IMR-90 (cell line): ENCODE data around the gene DCLK1. TPM values are rescaled to one million over a fixed set of nuclear protein-coding genes. Genes with fewer than 3 reads are reported as not detected.

Experiments
- ATAC-seq: fragments of 200-7000 bp; cut with Tn5 transposase; 2 replicates; pipeline ENCODE4 v1.9.1; 2020; ENCODE audit warnings: low read depth, mild to moderate bottlenecking, moderate library complexity
- BruUV-seq: library from RNA; stranded (reverse); fragments of 400-500 nt; replicated peaks from 2 replicates; lab custom pipeline; 2021; lab: Mats Ljungman, UMichigan
- CTCF ChIA-PET: fragments of 300-600 bp; formaldehyde crosslinking; extraction: SDS; loops from one replicate; lab custom pipeline; 2021; ENCODE audit warnings: antibody characterized with exemption; lab: Yijun Ruan, JAX
- POLR2A ChIA-PET: fragments of 300-600 bp; sonication (Branson Sonifier 250); formaldehyde crosslinking; loops from one replicate; lab custom pipeline; 2022; ENCODE audit warnings: antibody characterized with exemption; ENCODE audit not compliant: unreplicated experiment; lab: Charles Lee
- DNase-seq: peaks from one replicate; pipeline ENCODE4 v3.0.0; 2013
- H2AFZ ChIP-seq: replicated peaks from 2 replicates; pipeline ENCODE3; 2013; ENCODE audit warnings: low read length, mild to moderate bottlenecking; ENCODE audit not compliant: poor library complexity
- H2AK5ac ChIP-seq: 2 replicates; pipeline ENCODE4 v1.6.1; 2013; ENCODE audit warnings: low read depth, low read length, inconsistent platforms
- H2AK9ac ChIP-seq: replicated peaks from 2 replicates; pipeline ENCODE3; 2013; ENCODE audit warnings: mild to moderate bottlenecking, low read depth, low read length, moderate library complexity; ENCODE audit not compliant: poor library complexity
- H2BK120ac ChIP-seq: 2 replicates; pipeline ENCODE4 v1.6.1; 2013; ENCODE audit warnings: low read depth, low read length, inconsistent platforms
- H2BK15ac ChIP-seq: 3 replicates; pipeline ENCODE4 v1.6.1; 2013; ENCODE audit warnings: low read depth, low read length, inconsistent platforms
- H2BK20ac ChIP-seq: 2 replicates; pipeline ENCODE4 v1.6.1; 2013; ENCODE audit warnings: low read depth, mild to moderate bottlenecking, inconsistent platforms, low read length, moderate library complexity
- H2BK5ac ChIP-seq: 2 replicates; pipeline ENCODE4 v1.6.1; 2013; ENCODE audit warnings: mild to moderate bottlenecking, low read depth, low read length, inconsistent platforms; ENCODE audit not compliant: poor library complexity, severe bottlenecking
- H3K14ac ChIP-seq: replicated peaks from 2 replicates; pipeline ENCODE4 v1.6.1; 2013; ENCODE audit warnings: low read depth, low read length, inconsistent platforms
- H3K18ac ChIP-seq: 2 replicates; pipeline ENCODE4 v1.6.1; 2013; ENCODE audit warnings: low read depth, low read length, control low read depth
- H3K23ac ChIP-seq: 2 replicates; pipeline ENCODE4 v1.6.1; 2013; ENCODE audit warnings: low read depth, low read length, inconsistent platforms
- H3K27ac ChIP-seq: 2 replicates; pipeline ENCODE4 v1.5.1; 2013; ENCODE audit warnings: mild to moderate bottlenecking, control low read depth, low read length; ENCODE audit not compliant: insufficient read depth
- H3K27me3 ChIP-seq: 2 replicates; pipeline ENCODE4 v1.6.1; 2013; ENCODE audit warnings: low read length; ENCODE audit not compliant: control insufficient read depth, insufficient read depth
- H3K36me3 ChIP-seq: 2 replicates; pipeline ENCODE4 v1.6.1; 2013; ENCODE audit warnings: low read length, mixed read lengths; ENCODE audit not compliant: control insufficient read depth, insufficient read depth
- H3K4ac ChIP-seq: 2 replicates; pipeline ENCODE4 v1.6.1; 2013; ENCODE audit warnings: low read depth, low read length, inconsistent platforms
- H3K4me1 ChIP-seq: 2 replicates; pipeline ENCODE4 v1.6.1; 2013; ENCODE audit warnings: low read length, mixed read lengths; ENCODE audit not compliant: control insufficient read depth, insufficient read depth
- H3K4me2 ChIP-seq: 2 replicates; pipeline ENCODE4 v1.6.1; 2013; ENCODE audit warnings: low read depth, mild to moderate bottlenecking, control low read depth, low read length, moderate library complexity
- H3K4me3 ChIP-seq: 2 replicates; pipeline ENCODE4 v1.5.1; 2013; ENCODE audit warnings: low read depth, mild to moderate bottlenecking, control low read depth, low read length, moderate library complexity; ENCODE audit not compliant: insufficient read depth
- H3K56ac ChIP-seq: 2 replicates; pipeline ENCODE4 v1.6.1; 2013; ENCODE audit warnings: low read length, inconsistent platforms; ENCODE audit not compliant: insufficient read depth; ENCODE audit errors: extremely low read depth
- H3K79me1 ChIP-seq, 2 experiments: 2 replicates each; pipeline ENCODE4 v1.6.1; 2013; ENCODE audit warnings: low read length in 2 of 2, inconsistent platforms in 1 of 2, low read depth in 1 of 2
- H3K9ac ChIP-seq: 2 replicates; pipeline ENCODE4 v1.6.1; 2013; ENCODE audit warnings: low read depth, low read length, control low read depth
- H3K9me1 ChIP-seq: 2 replicates; pipeline ENCODE4 v1.6.1; 2013; ENCODE audit warnings: low read length, inconsistent platforms; ENCODE audit not compliant: insufficient read depth
- H3K9me3 ChIP-seq: 2 replicates; pipeline ENCODE4 v1.6.1; 2013; ENCODE audit warnings: low read length; ENCODE audit not compliant: control insufficient read depth, insufficient read depth
- H4K20me1 ChIP-seq: 2 replicates; pipeline ENCODE4 v1.6.1; 2013; ENCODE audit warnings: low read length, inconsistent platforms; ENCODE audit not compliant: insufficient read depth
- H4K5ac ChIP-seq: 2 replicates; pipeline ENCODE4 v1.6.1; 2013; ENCODE audit warnings: mild to moderate bottlenecking, low read depth, low read length, control low read depth
- H4K8ac ChIP-seq, 2 experiments: 2 replicates each; pipeline ENCODE4 v1.6.1; 2013; ENCODE audit warnings: low read depth in 2 of 2, low read length in 2 of 2, control low read depth in 1 of 2, inconsistent platforms in 1 of 2
- H4K91ac ChIP-seq: 2 replicates; pipeline ENCODE4 v1.6.1; 2013; ENCODE audit warnings: low read depth, low read length, inconsistent platforms; ENCODE audit not compliant: insufficient read depth
- CEBPB ChIP-seq: IDR thresholded peaks from 2 replicates; pipeline ENCODE4 v1.6.1; 2012; ENCODE audit warnings: low read depth, low read length, improper control_type of control experiment
- ELK1 ChIP-seq: fragments of 150-350 bp; IDR thresholded peaks from 2 replicates; pipeline ENCODE4 v1.6.1; 2016; ENCODE audit warnings: low read depth, mild to moderate bottlenecking, low read length, moderate library complexity, borderline replicate concordance
- FOS ChIP-seq: fragments of 150-350 bp; IDR thresholded peaks from 2 replicates; pipeline ENCODE4 v1.6.1; 2016; ENCODE audit warnings: low read depth, low read length
- SMC3 ChIP-seq: fragments of 150-350 bp; IDR thresholded peaks from 2 replicates; pipeline ENCODE4 v1.6.1; 2016; ENCODE audit warnings: low read depth, mild to moderate bottlenecking, antibody characterized with exemption, low read length, moderate library complexity
- WGBS, 2 experiments: methylation state at CpG; one replicate each; pipeline versions ENCODE4 v1.1.5 to v1.1.7; 2013; ENCODE audit warnings: missing lambda C conversion rate in 2 of 2; ENCODE audit not compliant: insufficient read length in 1 of 2; ENCODE audit errors: extremely low coverage in 2 of 2; 5-methylcytosine and 5-hydroxymethylcytosine counted together
- dilution Hi-C: fragments of 300-500 bp; cut with HindIII; formaldehyde crosslinking; loops from one replicate; pipeline ENCODE4 v1.14.3; 2018; ENCODE audit warnings: low sequenced_read_pairs; ENCODE audit not compliant: unreplicated experiment
- in situ Hi-C: fragments of 300-500 bp; cut with MboI; formaldehyde crosslinking; loops from 3 replicates; pipeline ENCODE4 v1.14.3; 2019; ENCODE audit warnings: low sequenced_read_pairs, inconsistent platforms, mixed read lengths
- intact Hi-C: fragments of 100-400 bp; cut with micrococcal nuclease; formaldehyde crosslinking; loops from 2 replicates; pipeline ENCODE4 v1.10.0; 2022
- polyA plus RNA-seq, 3 experiments: library from polyadenylated mRNA; depleted of rRNA; stranded (reverse); fragments of >200 nt; gene quantifications; 2 replicates each; pipeline ENCODE4 v1.2.3, GENCODE V29; 2012; ENCODE audit warnings: low replicate concordance in 1 of 3
- total RNA-seq: library from RNA; depleted of rRNA; stranded (reverse); fragments of >200 nt; gene quantifications from 2 replicates; pipeline ENCODE4 v1.2.3, GENCODE V29; 2012
- TF ChIP-seq, protein P1 (sequence below): conservative IDR thresholded peaks from 2 replicates; pipeline ENCODE4 v1.5.1; 2012; ENCODE audit warnings: mild to moderate bottlenecking, low read depth, low read length, improper control_type of control experiment

The DCLK1 gene
- total and polyA plus RNA-seq, 2 of the 4 experiments (the other 2 are of a cell fraction) = under 0.01 to 0.02 TPM

GRCh38 chr13:35857769-35858168 lies 273.4 kb downstream of the DCLK1 start:
- Histone ChIP-seq H3K79me1 (no peaks in the 10 kb centered on the region), H3K4me1 (0 out of 2 replicates have a peak, but pooled peaks cover 2% of the 10 kb centered on the region), H3K9ac (no peak overlapping the region), H2BK15ac (0 out of 3 replicates have a peak overlapping the region, but pooled peaks have one; percentile 65), H4K20me1 (no peaks in the 10 kb centered on the region), H4K8ac (peak overlapping the region in 1 of 2 experiments; percentile 48; a peak in 2 of 4 replicates), H3K4ac (peak overlapping the region; percentile 70), H3K14ac (0 out of 2 replicates have a peak overlapping the region, but pooled peaks have one; percentile 57), H3K27me3 (no peaks in the 10 kb centered on the region; the same call in 1 of the 2 replicates), H3K18ac (no peak overlapping the region), H3K9me1 (no peaks in the 10 kb centered on the region; the same call in 1 of the 2 replicates), H4K91ac (peak overlapping the region; percentile 8; the same call in 1 of the 2 replicates), H2BK5ac (no peak overlapping the region), H3K4me2 (peak overlapping the region; percentile 41; the same call in 1 of the 2 replicates), H2BK20ac (peak overlapping the region; percentile 79), H3K36me3 (no peaks in the 10 kb centered on the region), H4K5ac (no peak overlapping the region), H3K23ac (no peak overlapping the region), H3K9me3 (no peaks in the 10 kb centered on the region), H3K27ac (peak overlapping the region; percentile 44; the same call in 1 of the 2 replicates), H2AFZ (peak overlapping the region; percentile 77), H3K4me3 (no peak overlapping the region), H2AK9ac (peak overlapping the region; percentile 46), H2BK120ac (peak overlapping the region; percentile 81), H3K56ac (no peak overlapping the region), H2AK5ac (no peak overlapping the region)
- peak; percentile 32 for DNase-seq
- intact Hi-C loops = no loop called here
- WGBS, 2 experiments = 67% methylated on average over 1 of the region's 4 CpGs; no CpG with 5 or more reads in 1 of the 2 experiments
- ATAC-seq = peak; percentile 95
- POLR2A ChIA-PET = no interaction called here
- dilution Hi-C loops = no loop called here
- TF ChIP-seq, protein P1, sequence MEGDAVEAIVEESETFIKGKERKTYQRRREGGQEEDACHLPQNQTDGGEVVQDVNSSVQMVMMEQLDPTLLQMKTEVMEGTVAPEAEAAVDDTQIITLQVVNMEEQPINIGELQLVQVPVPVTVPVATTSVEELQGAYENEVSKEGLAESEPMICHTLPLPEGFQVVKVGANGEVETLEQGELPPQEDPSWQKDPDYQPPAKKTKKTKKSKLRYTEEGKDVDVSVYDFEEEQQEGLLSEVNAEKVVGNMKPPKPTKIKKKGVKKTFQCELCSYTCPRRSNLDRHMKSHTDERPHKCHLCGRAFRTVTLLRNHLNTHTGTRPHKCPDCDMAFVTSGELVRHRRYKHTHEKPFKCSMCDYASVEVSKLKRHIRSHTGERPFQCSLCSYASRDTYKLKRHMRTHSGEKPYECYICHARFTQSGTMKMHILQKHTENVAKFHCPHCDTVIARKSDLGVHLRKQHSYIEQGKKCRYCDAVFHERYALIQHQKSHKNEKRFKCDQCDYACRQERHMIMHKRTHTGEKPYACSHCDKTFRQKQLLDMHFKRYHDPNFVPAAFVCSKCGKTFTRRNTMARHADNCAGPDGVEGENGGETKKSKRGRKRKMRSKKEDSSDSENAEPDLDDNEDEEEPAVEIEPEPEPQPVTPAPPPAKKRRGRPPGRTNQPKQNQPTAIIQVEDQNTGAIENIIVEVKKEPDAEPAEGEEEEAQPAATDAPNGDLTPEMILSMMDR = no peak
- TF ChIP-seq FOS (no peak), CEBPB (no peak), SMC3 (no peak), ELK1 (no peak)
- no TSS peak for BruUV-seq
- CTCF ChIA-PET = no interaction called here
- in situ Hi-C loops = no loop called here
